ENCODE results near the gene PTPN14.

Gene PTPN14

DNA sequence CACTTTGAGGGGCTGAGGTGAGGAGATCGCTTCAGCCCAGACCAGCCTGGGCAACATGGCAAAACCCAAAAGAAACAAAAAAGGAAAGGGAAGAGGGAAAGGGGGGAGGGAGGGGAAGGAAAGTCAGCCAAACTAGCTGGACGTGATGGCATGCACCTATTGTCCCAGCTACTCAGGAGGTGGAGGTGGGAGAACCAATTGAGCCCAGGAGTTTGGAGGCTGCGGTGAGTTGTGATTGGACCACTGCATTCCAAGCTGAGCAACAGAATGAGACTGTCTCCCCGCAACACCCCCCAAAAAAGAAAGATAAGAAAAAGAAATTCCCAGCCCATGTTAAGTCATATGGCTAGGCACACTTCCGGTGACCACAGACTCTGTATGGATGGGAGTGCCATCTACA, 128.4 kb downstream of the PTPN14 start:
- TF ChIP-seq, protein P1, sequence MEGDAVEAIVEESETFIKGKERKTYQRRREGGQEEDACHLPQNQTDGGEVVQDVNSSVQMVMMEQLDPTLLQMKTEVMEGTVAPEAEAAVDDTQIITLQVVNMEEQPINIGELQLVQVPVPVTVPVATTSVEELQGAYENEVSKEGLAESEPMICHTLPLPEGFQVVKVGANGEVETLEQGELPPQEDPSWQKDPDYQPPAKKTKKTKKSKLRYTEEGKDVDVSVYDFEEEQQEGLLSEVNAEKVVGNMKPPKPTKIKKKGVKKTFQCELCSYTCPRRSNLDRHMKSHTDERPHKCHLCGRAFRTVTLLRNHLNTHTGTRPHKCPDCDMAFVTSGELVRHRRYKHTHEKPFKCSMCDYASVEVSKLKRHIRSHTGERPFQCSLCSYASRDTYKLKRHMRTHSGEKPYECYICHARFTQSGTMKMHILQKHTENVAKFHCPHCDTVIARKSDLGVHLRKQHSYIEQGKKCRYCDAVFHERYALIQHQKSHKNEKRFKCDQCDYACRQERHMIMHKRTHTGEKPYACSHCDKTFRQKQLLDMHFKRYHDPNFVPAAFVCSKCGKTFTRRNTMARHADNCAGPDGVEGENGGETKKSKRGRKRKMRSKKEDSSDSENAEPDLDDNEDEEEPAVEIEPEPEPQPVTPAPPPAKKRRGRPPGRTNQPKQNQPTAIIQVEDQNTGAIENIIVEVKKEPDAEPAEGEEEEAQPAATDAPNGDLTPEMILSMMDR (conservative IDR thresholded peaks at IDR 0.05; ENCODE audit: control insufficient read depth, insufficient read depth, low read depth, low read length) = no peak
- DNase-seq (ENCODE audit: low read depth) = no peak
- H3K4me3 ChIP-seq (ENCODE audit: control insufficient read depth, low read depth, low read length) = no peak overlapping the region

DNA sequence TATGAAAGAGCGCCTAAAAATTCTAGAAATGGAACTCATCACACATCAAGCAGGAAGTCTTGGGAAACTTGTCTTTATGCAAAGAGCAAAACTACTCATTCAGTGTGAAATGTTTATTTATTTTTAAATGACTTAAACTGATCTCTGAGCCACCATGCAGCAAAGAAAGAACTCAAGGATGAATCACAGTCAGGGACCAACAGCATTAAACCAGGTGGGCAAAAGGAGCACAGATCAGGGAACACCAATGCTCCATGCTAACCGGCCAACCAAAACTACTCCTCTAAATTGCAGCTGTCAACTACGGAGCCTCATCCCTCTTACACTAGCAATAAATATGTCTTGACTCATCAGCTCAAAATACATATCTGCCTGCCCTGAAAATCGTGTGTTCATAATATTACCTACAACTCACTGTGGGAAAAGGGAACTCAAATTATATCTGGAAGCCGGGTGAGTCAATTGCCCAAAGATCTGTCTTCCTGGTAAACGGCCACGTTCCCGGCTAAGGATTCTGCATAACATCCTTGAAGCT, 129.2 kb downstream of the PTPN14 start:
- peak; percentile 86 for DNase-seq (ENCODE audit: low read depth)

DNA sequence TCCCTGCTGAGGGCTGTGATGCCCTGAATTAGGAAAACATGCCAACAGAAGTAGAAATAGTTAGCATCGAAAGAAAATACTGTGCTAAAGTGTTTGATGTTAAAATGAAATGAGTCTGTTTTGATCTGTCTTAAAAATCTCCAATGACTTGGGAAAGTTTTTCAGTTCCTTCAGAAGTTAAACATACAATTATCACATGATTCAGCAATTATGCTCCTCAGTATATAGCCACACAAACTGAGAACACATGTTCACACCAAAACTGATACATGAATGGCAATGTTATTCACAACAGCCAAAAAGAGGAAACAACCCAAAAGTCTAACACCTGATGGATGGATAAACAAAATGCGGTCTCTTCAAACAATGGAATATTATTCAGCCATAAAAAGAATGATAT, 130.6 kb downstream of the PTPN14 start:
- no peak for DNase-seq (ENCODE audit: low read depth)
- TF ChIP-seq, protein P1 (conservative IDR thresholded peaks at IDR 0.05; ENCODE audit: control insufficient read depth, insufficient read depth, low read depth, low read length) = no peak
- H3K4me3 ChIP-seq (ENCODE audit: control insufficient read depth, low read depth, low read length) = no peak overlapping the region

More for the DNA sequence above, 129.2 kb downstream of the PTPN14 start:
- TF ChIP-seq, protein P1 (conservative IDR thresholded peaks at IDR 0.05; ENCODE audit: control insufficient read depth, insufficient read depth, low read depth, low read length) = no peak
- H3K4me3 ChIP-seq (ENCODE audit: control insufficient read depth, low read depth, low read length) = no peak overlapping the region

DNA sequence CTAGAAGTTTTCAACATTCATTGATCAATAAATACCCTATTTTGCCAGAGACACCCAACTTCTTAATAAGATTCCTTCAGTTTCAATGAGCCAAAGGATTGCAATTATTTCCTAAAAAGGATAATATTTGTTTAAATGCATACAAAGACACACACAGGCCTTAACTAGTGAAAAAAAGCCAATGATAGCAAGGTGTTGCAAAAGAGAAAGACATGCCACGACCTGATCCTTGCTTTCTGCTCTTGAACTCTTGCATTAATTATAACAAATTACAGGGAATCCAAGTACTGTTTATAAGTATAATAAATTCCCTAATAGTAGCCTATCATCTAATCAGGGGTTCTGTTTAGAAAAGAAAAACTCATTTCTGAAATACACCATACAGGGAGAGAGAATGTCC, 131.1 kb downstream of the PTPN14 start:
- no peak for DNase-seq (ENCODE audit: low read depth)
- no peak overlapping the region for H3K4me3 ChIP-seq (ENCODE audit: control insufficient read depth, low read depth, low read length)
- TF ChIP-seq, protein P1 (conservative IDR thresholded peaks at IDR 0.05; ENCODE audit: control insufficient read depth, insufficient read depth, low read depth, low read length) = no peak

DNA sequence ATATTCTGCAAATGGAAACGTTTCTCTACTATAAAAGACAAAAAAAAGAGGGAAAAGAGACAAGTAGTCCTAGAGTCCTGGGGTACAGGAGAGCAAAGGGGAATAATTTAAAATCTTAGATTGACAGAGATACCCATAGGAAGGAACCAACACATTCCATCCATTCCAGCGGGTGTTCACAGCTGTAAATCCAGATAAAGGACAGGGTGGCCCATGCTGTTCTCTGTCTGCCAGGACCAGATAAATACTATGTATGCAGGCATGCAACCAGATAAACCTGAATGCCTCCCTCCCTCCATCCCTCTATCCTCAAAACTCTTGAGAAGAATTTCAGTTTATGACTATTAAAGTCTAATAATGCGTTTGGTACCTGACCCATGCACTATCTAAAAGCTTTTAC, 131.8 kb downstream of the PTPN14 start:
- DNase-seq (ENCODE audit: low read depth) = no peak
- TF ChIP-seq, protein P1 (conservative IDR thresholded peaks at IDR 0.05; ENCODE audit: control insufficient read depth, insufficient read depth, low read depth, low read length) = no peak
- no peak overlapping the region for H3K4me3 ChIP-seq (ENCODE audit: control insufficient read depth, low read depth, low read length)

DNA sequence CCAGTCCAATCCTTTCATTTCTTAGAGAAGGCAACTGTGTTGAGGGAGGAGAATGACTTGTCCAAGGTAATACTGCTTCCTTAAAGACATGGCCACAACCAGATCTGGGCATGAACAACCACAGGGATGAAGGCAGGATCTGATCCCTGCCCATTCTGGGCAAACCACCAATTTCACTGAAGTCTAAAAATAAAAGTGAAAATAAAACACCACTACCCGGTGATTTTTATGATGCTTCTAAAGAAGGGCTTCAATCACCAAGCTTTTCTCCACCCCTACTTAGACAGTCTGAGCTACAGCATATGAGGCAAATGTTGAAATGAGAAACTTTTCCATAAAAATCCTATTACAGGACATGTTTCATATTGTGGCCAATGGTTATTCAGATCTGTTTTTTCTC, 133.0 kb downstream of the PTPN14 start:
- TF ChIP-seq, protein P1 (conservative IDR thresholded peaks at IDR 0.05; ENCODE audit: control insufficient read depth, insufficient read depth, low read depth, low read length) = no peak
- peak; percentile 48 for DNase-seq (ENCODE audit: low read depth)
- H3K4me3 ChIP-seq (ENCODE audit: control insufficient read depth, low read depth, low read length) = no peak overlapping the region
